Thyroid gland (tissue), 4 donors: ENCODE measurements around the gene QPRT.

ENCODE experiments used
- CTCF ChIP-seq, 6 experiments: fragments of 200-600 bp in 3 of 6; fragments of 450-650 bp in 3 of 6; sonication (generic) in 3 of 6; IDR thresholded peaks; one replicate each; pipeline ENCODE4 v1.5.1; 2016 to 2019; ENCODE audit warnings: antibody characterized with exemption in 6 of 6, mild to moderate bottlenecking in 2 of 6, inconsistent platforms in 1 of 6, moderate library complexity in 1 of 6
- POLR2A ChIP-seq, 2 donors: fragments of 450-650 bp; IDR thresholded peaks; one replicate each; pipeline ENCODE4 v1.6.1; 2017; ENCODE audit warnings: antibody characterized with exemption in 2 of 2, mild to moderate bottlenecking in 2 of 2, moderate library complexity in 1 of 2

GRCh38 chr16:29698042-29698441 lies 19.1 kb downstream of the QPRT start:
- TF ChIP-seq CTCF (IDR thresholded peaks at IDR 0.05) (no peak), POLR2A (IDR thresholded peaks at IDR 0.05) (no peak)
